IPS-NIHi7 (cell line): ENCODE results near the gene WFDC10B.
"Not testable (repeated sequence)": the region's sequence is repeated elsewhere in the genome, so short reads cannot be mapped to it uniquely, and the experiment has no call there.

ENCODE experiments used
- DNase-seq: peaks from one replicate; pipeline ENCODE4 v3.0.0; 2012; ENCODE audit warnings: mixed read lengths; ENCODE audit errors: extremely low spot score

Gene WFDC10B

GRCh38 chr20:45647441-45648050 is 57.3 kb downstream of the WFDC10B start:
- no peak for DNase-seq

DNA sequence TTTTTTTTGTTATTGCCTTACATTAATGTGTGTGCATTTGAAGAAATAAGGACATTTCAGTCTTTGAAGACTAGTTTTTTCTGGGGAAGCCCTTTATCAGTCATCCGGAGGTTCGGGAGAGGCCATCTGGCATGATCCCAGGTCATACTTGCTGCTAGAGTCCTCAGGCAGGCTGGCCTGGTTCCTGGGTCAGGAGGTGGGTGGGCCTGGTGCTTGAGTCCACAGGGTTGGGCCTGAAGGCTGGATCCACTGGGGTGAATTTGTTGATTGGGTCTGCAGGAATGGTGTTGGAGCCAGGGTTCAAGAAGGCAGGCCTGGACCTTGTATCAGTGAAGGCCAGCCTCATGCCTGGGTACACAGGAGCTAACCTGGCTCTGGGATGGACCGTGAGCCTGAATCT is 57.9 kb downstream of the WFDC10B start:
- DNase-seq, result no peak

GRCh38 chr20:45645869-45646268 is 59.0 kb downstream of the WFDC10B start:
- DNase-seq, result not testable (repeated sequence)

DNA sequence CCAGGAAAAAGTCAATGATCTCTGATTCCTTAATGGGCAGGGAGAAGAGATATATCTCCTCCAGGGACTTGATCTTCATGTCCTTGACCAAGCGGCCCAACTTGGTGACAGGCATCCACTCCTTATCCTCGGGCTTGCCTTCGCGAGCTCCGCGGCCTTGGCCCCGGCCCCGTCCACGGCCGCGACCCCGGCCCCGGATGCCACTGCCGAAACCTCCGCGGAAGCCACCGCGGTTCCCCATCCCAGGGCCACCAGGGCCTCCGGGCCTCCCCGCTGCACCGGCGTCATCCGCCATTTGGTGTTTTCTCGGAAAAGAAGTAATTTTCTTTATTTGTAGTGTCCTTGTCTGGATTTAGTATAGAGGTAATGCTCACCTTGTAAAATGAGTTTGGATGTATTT is 63.7 kb downstream of the WFDC10B start:
- DNase-seq, result not testable (repeated sequence)

GRCh38 chr20:45639687-45640086 is 65.1 kb downstream of the WFDC10B start:
- DNase-seq, result no peak

DNA sequence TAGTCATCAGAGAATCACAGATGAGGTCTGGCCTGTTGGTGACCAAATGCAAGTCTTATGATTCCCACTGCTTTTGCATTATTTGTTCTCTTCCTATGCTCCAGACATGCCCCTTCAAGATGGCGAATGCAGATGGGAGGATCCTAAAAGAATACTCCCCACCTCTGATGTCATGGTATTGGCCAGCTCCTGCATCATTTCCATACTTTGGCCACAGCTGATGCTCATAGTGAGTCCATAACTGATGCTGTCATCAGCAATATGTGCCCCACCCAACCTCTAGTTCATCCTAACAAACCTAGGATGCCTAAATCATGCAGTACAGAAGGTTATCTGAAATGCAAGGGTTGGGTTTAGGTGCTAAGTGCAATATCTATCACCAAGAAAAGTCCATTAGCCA is 68.3 kb downstream of the WFDC10B start:
- DNase-seq, result no peak
